HG03064 (cell line): ENCODE measurements around the gene ALOX12.
"Not testable (repeated sequence)": the region's sequence is repeated elsewhere in the genome, so short reads cannot be mapped to it uniquely, and the experiment has no call there.

Experiments used
- ATAC-seq: cut with Tn5 transposase; IDR thresholded peaks from one replicate; pipeline ENCODE4 v1.9.1; 2021; ENCODE audit warnings: low read depth; ENCODE audit not compliant: unreplicated experiment

The ALOX12 gene

DNA sequence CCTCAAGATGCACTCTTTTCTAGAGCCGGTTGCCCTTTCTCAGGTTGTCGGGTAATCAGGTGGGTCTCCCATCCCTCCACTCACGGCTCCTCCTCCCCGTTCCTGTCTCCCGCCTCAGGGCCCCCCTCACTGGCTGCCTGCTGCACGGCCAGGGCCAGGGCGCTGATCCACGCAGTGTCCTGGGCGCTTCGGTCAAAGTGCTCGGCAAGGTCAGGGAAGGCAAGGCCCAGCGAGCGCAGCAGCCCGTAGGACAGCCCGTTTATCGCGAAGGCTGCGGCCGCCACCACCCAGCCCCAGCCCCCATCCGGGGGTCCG lies 47.3 kb downstream of the ALOX12 start:
- no peak for ATAC-seq

DNA sequence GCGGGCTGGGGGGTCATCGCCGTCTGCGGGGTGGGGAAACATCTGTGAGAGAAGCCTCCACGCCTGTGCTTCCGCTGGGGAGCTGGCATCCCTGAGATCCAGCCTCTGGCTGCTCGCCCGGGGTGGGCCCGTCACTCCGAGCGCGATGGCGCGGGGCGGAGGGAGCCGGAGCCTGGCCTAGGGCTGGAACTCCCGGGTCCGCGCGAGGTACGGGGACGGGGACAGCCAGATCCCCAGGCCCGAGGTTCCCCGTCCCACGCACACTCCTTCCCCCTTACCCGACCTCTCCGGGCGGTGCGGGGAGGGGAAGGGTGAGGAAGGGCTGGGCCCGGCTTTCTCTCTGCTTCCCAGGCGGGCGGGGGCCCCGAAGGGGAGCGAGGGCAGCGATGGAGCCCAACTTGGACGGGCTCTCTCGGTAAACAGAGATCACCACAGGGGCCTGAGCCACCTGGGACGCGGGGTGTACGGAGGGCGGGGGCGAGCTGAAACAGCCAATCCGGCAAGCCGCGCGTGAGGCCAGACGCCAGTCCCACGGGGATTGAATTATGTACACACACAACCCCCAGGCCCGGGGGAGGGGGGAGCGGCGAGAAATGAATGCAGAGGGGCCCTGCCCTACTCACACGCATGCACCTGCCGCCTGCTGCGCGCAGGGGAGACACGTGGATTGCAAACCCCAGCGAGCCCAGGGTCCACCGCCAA lies 47.8 kb downstream of the ALOX12 start, which contains the start of gene SLC16A11:
SLC16A11 (minus strand) TSS at position 596 of the 702 bp plus-strand sequence; CDS start at position 17, 579 bp downstream.
- ATAC-seq = no peak

DNA sequence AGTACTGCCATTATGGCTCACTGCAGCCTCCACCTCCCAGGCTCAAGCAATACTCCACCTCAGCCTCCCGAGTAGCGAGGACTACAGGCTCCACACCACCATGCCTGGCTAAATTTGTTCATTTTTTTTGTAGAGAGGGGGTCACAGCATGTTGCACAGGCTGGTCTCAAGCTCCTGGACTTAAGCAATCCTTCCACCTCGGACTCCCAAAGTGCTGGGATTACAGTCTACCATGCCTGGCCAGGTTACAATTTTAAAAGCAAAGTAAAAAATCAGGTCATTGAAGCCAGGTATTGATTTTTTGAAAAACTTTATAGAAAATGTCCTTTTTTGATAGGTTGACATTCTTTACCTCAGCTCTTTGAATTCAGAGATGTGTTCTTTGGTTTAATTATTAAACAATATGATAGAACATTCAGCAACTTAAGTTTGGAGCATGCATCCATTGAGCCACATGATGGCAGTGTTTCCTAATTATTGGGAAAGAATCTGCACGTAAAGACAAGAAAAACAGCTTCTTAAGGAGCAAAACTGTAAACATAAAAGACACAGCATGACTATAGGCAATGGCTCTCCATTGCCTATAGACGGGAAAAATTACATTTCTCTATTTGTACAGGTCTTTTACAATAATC lies 49.8 kb downstream of the ALOX12 start:
- ATAC-seq = no peak

DNA sequence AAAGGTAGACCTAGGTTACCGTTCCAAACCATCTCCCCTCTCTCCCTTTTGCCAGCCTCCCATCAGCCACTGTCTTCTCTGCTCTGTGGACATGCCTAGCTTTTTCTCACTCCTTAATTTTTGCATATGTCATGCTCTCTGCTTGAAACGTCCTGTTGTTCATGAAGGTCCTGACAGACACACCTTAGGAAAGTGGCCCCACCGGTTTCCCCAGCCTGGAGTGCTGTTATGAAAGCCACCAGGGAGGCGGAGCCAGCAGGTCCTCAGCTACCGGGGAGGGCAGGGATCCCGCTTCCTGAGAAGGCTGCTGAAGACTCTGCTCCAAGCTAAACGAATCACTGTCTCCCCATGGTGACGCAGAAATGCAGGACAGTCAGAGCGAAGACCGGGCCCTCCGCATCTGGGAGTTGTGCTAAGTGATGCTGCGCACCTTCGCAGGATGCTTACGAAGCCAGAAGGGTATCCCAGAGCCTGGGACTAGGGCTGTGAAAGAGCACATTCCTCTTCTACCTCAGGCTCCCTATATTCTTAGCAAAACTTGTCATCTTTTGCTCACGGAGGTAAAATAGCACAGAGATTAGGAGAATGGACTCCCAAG lies 50.4 kb downstream of the ALOX12 start:
- no peak for ATAC-seq

DNA sequence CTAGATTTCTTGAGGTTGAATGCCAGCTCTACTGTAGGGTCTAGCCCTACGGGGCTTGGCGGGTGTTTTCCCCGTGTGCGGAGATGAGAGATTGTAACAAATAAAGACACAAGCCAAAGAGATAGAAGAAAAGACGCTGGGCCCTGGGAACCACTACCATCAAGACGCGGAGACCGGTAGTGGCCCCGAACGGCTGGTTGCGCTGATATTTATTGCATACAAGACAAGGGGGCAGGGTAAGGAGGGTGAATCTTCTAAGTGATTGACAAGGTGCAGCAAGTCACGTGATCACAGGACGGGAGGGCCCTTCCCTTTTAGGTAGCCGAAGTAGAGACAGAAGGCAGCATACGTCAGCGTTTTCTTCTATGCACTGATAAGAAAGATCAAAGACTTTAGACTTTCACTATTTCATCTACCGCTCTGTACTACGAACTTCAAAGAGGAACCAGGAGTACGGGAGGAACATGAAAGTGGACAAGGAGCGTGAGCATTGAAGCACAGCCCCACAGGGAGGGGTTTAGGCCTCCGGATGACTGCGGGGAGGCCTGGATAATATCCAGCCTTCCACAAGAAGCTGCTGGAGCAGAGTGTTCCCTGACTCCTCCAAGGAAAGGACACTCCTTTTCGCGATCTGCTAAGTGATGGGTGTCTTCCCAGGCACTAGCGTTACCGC lies 51.0 kb downstream of the ALOX12 start:
- ATAC-seq = not testable (repeated sequence)

DNA sequence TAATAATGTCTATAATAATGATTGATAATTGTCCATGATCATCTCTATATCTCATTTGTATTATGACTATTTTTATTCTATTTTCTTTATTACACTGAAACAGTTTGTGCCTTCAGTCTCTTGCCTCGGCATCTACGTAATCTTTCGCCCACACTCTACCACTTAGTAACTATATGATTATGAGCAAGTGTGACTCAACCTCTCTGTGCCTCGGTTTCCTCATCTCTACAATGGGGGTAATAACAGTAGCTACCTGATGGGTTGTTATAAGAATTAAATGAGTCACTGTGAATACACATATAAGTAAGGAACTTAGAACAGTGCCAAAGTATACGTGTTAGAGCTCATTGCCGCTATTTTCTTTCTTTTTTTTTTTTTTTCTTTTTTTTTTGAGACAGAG lies 51.7 kb downstream of the ALOX12 start:
- no peak for ATAC-seq

DNA sequence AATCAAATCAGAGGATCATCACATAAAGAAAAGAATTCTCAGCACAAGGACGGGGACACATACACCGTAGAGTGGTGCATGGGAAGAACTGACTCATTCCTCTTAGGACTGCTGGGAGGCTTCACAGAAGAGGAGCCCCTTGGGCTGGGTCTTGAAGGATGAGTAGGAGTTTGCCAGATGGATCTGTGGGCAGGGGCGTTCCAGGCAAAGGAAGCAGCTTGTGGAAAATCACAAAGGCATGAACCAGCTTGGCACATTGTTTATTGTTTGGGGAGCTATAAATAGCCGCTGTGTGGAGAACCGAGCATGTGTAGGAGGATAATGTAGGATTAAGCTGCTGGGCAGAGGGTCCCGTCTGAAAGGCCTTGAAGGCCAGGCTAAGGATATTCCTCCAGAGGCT lies 53.1 kb downstream of the ALOX12 start:
- ATAC-seq = no peak

DNA sequence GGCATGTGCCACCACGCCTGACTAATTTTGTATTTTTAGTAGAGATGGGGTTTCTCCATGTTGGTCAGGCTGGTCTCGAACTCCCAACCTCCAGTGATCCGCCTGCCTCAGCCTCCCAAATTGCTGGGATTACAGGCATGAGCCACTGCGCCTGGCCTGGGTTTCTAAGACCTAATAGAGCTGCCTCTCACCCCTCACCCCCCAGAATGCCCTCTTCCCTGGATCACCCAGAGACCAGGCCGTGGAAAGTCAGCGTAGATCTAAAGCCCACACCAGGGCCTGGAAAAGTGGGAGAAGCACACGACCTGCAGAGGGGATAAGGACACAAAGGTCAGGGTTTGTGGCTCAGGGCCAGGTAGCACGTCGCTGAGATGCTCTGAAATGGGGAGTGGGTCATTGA lies 54.7 kb downstream of the ALOX12 start:
- ATAC-seq = not testable (repeated sequence)

DNA sequence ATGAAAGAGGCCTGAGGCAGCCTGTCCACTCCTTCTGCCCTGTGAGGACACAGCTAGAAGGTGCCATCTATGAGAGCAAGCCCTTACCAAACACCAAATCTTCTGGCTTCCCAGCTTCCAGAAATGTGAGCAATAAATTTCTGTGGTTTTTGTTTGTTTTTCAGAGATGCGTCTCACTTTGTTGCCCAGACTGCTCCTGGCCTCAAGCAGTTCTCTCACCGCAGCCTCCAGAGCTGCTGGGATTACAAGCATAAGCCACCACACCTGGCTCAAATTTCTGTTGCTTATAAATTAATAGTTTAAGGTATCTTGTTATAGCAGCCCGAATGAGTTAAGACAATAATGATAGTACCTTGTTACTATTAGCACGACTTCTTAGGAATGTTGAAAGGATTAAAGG lies 60.5 kb downstream of the ALOX12 start:
- ATAC-seq = no peak

DNA sequence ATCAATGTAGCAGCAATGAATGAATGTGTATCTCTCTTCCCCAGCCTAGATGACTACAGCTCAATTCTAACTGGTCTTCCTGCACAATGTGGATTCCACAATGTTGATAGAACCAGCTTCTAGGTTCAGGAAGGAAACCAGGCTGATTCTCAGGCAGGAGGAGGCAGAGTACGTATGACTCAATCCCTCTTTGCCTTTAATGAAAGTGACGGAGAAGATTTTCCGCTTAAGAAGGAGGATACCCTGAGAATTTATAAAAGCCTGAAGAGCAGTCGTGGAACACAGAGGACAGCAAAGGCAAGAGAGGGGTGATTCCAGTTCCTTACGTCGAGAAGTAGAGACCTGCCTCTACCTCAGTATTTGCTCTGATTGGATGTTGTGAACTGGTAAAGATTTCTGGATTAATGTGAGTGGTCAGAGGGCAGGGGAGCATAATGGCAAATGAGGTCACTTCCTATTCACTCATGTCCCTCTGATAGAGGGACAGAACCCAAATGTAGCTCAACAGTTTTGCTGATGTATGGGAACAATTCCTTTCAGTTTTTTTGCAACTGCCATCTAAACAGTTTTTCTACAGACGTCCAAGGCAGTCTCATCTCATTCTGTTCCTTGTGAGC lies 63.1 kb downstream of the ALOX12 start:
- ATAC-seq = no peak
